GM12872 (cell line): ENCODE measurements around the gene KLK3.

Experiments
- CTCF ChIP-seq: IDR thresholded peaks from 3 replicates; pipeline ENCODE4 v1.5.1; 2011; ENCODE audit warnings: low read depth, mild to moderate bottlenecking, low read length, moderate library complexity; ENCODE audit not compliant: insufficient read depth

The KLK3 gene

GRCh38 chr19:50854636-50855410, at the start of gene KLK3:
Gene KLK3 (plus strand): TSS chr19:50854915. CDS start chr19:50854956, 41 bp downstream.
- TF ChIP-seq CTCF, result no peak

GRCh38 chr19:50808856-50809255, 45.9 kb upstream of the KLK3 start:
- TF ChIP-seq CTCF, result no peak

- no peak for TF ChIP-seq CTCF
These were observed 42.2 kb upstream of the KLK3 start for GRCh38 chr19:50812474-50812873.

GRCh38 chr19:50814883-50815282, 39.8 kb upstream of the KLK3 start:
- no peak for TF ChIP-seq CTCF

GRCh38 chr19:50815439-50815838, 39.3 kb upstream of the KLK3 start:
- TF ChIP-seq CTCF, result no peak

- no peak for TF ChIP-seq CTCF
These were observed 36.5 kb upstream of the KLK3 start for GRCh38 chr19:50817941-50818858.

GRCh38 chr19:50818859-50819472, 35.7 kb upstream of the KLK3 start:
- no peak for TF ChIP-seq CTCF
